Stimulated activated naive CD8-positive, alpha-beta T cell treated with anti-CD3 and anti-CD28 coated beads, Interleukin-15, Interleukin-2, amounts not matched to agents 100 U/mL and 50 U/mL, for 24 hours (primary cell): ENCODE measurements around the gene SOHLH2.

Source experiments
- ATAC-seq: fragments of 150-1000 bp; cut with Tn5 transposase; one replicate; pipeline ENCODE4 v1.10.0; 2021
- DNase-seq: peaks from one replicate; pipeline ENCODE4 v3.0.0; 2021

SOHLH2 gene

GRCh38 chr13:36214163-36214921 lies at the start of gene SOHLH2:
TSS of gene SOHLH2 (minus strand) at chr13:36214556. CDS start at chr13:36214526, 30 bp downstream.
- ATAC-seq = no peak
- no peak for DNase-seq

- no peak for ATAC-seq
- DNase-seq = no peak
These were observed 47.6 kb upstream of the SOHLH2 start for GRCh38 chr13:36261976-36262375.

- no peak for DNase-seq
- ATAC-seq = no peak
These were observed 46.7 kb upstream of the SOHLH2 start for GRCh38 chr13:36261011-36261410.

GRCh38 chr13:36259361-36260137 lies 45.2 kb upstream of the SOHLH2 start:
- DNase-seq (no peak), ATAC-seq (no peak)

- DNase-seq = no peak
- ATAC-seq = no peak
These were observed 44.5 kb upstream of the SOHLH2 start for GRCh38 chr13:36258831-36259230.

GRCh38 chr13:36251526-36251925 lies 37.2 kb upstream of the SOHLH2 start:
- DNase-seq (no peak), ATAC-seq (no peak)

GRCh38 chr13:36251017-36251416 lies 36.7 kb upstream of the SOHLH2 start:
- ATAC-seq (no peak), DNase-seq (no peak)

GRCh38 chr13:36248700-36249099 lies 34.3 kb upstream of the SOHLH2 start:
- DNase-seq (no peak), ATAC-seq (no peak)

- no peak for ATAC-seq
These were observed 30.6 kb upstream of the SOHLH2 start for GRCh38 chr13:36244990-36245389.

GRCh38 chr13:36244073-36244472 lies 29.7 kb upstream of the SOHLH2 start:
- DNase-seq (no peak), ATAC-seq (no peak)

More at GRCh38 chr13:36244990-36245389, 30.6 kb upstream of the SOHLH2 start:
- no peak for DNase-seq

GRCh38 chr13:36242761-36243160 lies 28.4 kb upstream of the SOHLH2 start:
- ATAC-seq = no peak
- DNase-seq = no peak

- no peak for DNase-seq
- no peak for ATAC-seq
These were observed 16.9 kb upstream of the SOHLH2 start for GRCh38 chr13:36231236-36231635.

- ATAC-seq = no peak
- no peak for DNase-seq
These were observed 10.4 kb upstream of the SOHLH2 start for GRCh38 chr13:36224730-36225129.

- DNase-seq (no peak), ATAC-seq (no peak)
These were observed 5.5 kb upstream of the SOHLH2 start for GRCh38 chr13:36219883-36220282.

- ATAC-seq = no peak
- no peak for DNase-seq
These were observed 3.1 kb upstream of the SOHLH2 start for GRCh38 chr13:36217456-36217855.

GRCh38 chr13:36212789-36213188 lies 1.6 kb downstream of the SOHLH2 start:
- ATAC-seq = no peak
- DNase-seq = no peak

GRCh38 chr13:36211567-36211966 lies 2.8 kb downstream of the SOHLH2 start:
- no peak for ATAC-seq
- no peak for DNase-seq

GRCh38 chr13:36210738-36211137 lies 3.6 kb downstream of the SOHLH2 start:
- ATAC-seq (no peak), DNase-seq (no peak)

- ATAC-seq (no peak), DNase-seq (no peak)
These were observed 6.7 kb downstream of the SOHLH2 start for GRCh38 chr13:36207672-36208071.

GRCh38 chr13:36193151-36193855 lies 21.1 kb downstream of the SOHLH2 start:
- no peak for DNase-seq
- ATAC-seq = no peak

- no peak for ATAC-seq
- DNase-seq = no peak
These were observed 22.2 kb downstream of the SOHLH2 start for GRCh38 chr13:36192166-36192565.

GRCh38 chr13:36190771-36191170 lies 23.6 kb downstream of the SOHLH2 start:
- no peak for ATAC-seq
- no peak for DNase-seq

GRCh38 chr13:36188441-36188840 lies 25.9 kb downstream of the SOHLH2 start:
- DNase-seq (no peak), ATAC-seq (no peak)
